Stimulated activated CD4-positive, alpha-beta T cell treated with anti-CD3 and anti-CD28 coated beads, Interleukin-15, amount 100 ng/mL, for 48 hours (primary cell): ENCODE data around the gene NELL2.

Experiments used
- DNase-seq, 2 donors: peaks; one replicate each; pipeline ENCODE4 v3.0.0-alpha.2; 2020; ENCODE audit warnings: low read depth in 2 of 2

The NELL2 gene

GRCh38 chr12:44542716-44543115 is 333.4 kb downstream of the NELL2 start:
- no peak for DNase-seq

DNA sequence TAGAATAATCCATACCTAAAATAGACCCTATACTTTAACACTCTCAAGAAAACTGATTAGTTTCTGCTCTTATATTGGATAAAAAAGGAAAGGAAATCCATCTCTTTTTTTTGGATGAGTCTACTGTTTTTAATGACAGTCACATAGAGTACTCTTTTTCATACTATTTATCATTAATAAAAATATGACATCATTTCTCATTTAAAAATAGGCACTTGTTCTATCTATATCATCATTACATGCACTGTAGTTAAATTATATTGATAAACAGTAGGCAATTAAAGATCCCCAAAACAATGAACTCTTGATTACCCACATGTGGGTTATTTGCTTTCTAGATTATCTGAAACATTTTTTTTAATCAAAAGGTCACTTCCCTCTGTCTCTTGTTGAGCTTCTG is 338.8 kb downstream of the NELL2 start:
- DNase-seq, result no peak

DNA sequence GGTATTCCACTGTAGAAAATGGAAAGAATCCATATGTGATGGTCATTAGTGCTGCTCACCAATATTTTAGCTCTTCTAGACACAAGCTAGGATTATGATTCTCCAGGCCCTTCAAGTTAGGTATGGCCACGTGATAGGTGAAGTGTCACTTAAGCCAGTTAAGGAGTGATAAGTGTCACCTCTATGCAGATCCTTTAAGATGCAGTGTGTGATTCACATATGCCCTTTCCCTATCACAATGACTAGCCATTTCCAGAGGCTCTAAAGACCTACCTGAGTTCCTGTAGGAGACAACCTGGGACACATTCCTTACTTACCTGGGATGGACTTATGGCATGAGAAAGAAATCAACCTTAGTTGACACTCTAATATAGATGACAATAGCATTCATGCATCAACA is 343.2 kb downstream of the NELL2 start:
- DNase-seq, result no peak

DNA sequence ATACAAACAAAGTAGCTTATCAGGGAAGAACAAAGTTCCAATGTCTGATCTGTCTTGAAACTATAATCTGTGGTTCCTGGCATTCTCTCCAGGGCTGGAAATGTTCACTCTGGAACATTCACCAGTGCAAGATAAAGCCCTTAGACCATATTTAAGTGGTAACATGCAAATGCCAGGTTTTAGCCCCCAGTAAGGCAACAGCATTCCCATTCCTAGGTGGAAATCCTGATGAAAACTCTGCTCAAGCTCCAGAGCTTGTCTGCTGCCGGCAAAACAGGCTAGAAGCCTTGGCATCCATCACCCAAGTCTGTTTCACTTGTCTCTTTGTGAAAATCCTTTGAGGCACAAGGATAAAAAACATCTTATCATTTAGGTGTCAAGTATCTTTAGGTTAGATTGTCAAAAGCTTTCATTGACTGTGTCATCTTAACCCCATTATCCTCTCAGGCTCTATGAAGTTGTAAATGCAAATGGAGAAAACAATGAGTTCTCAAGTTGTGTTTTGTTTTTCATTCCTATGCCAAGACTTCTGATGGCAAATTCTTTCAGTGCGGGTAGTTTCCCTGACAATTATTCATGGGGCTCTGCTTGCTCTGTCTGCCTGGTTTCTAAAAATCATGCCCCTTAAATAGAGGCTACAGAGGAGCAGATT is 344.7 kb downstream of the NELL2 start:
- DNase-seq, result no peak

GRCh38 chr12:44526655-44527182 is 349.4 kb downstream of the NELL2 start:
- no peak for DNase-seq

DNA sequence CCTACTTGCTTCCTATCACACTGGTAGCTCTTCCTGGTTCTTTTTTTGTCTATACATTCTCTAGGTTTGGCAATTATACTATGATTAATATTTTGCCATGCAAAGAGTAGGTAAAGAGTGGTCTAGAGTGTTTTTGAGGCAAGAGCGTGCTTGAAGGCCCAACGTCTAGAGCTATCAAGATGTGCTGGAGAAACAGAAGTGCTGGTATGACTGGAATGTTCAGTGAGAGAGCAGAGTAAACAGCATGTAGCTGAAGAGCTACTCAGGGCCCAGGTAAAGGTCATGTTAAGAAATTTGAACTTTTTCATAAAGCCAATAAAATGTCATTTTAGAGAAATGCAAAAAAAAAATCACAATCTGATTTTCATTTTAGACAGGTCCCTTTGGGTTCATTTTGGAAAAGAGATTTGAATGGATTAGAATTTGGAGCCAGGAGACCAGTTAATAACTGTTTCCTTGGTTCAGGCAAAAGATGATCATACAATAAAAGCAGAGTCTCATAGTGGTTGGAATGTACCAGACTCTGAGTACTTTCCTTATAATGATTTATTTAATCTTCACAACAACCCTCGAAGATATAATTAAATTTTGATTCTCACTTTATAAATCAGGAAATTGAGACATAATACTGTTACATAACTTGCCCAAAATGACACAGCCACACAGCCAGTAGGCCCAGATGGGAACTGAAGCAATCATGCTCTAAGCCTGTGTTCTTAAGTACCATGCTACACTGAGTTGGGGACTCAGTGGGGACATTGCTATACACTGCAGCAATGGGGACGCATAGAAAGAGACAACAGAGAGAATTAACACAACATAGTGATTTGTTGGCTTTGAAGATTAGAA is 350.1 kb downstream of the NELL2 start:
- DNase-seq, result no peak

- DNase-seq, result no peak
Observed at GRCh38 chr12:44523828-44524227, 352.3 kb downstream of the NELL2 start.

GRCh38 chr12:44521702-44522101 is 354.4 kb downstream of the NELL2 start:
- DNase-seq, result no peak

DNA sequence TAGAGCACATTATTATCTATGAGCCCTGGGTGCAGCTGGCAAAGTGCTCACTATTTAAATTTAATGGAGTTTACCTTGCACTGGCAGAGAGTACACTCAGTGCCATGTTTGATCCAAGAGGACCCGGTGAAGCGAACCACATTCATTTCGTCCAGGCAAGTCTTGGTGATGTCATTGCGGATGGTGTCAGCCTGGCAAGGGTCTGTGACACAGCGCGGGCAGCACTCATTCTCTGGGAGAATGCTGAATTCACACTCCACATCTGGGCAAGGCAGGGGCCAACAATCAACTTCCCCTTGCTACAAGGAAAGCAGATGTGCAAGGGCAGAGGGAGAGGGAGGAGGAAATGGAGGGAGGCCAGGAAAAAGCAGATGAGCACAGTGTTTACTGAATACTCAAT is 356.2 kb downstream of the NELL2 start:
- DNase-seq, result no peak

- DNase-seq, result no peak
Observed at GRCh38 chr12:44511289-44511688, 364.8 kb downstream of the NELL2 start.

GRCh38 chr12:44510510-44510909 is 365.6 kb downstream of the NELL2 start:
- no peak for DNase-seq

- DNase-seq, result no peak
Observed at GRCh38 chr12:44510076-44510475, 366.0 kb downstream of the NELL2 start.

GRCh38 chr12:44509471-44509870 is 366.6 kb downstream of the NELL2 start:
- no peak for DNase-seq

- no peak for DNase-seq
Observed at GRCh38 chr12:44507461-44507860, 368.7 kb downstream of the NELL2 start.

DNA sequence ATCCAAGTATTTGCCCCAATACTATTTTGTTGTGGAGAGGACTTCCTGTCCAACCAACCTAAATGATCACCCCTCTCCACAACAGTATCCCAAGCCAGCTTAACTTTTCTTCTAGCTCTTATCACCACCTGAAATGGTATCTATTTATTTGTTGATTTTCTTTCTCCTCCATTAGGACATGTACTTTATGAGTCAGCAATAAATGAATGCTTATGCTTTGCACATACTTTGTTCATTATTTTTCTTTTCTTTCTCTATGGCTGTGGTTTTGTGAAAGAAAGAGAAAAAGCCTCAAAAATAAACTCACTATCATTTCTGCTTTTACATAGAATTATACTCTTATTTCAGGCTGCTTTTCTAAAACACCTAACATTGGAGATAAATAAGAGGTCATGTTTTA is 371.3 kb downstream of the NELL2 start:
- DNase-seq, result no peak

DNA sequence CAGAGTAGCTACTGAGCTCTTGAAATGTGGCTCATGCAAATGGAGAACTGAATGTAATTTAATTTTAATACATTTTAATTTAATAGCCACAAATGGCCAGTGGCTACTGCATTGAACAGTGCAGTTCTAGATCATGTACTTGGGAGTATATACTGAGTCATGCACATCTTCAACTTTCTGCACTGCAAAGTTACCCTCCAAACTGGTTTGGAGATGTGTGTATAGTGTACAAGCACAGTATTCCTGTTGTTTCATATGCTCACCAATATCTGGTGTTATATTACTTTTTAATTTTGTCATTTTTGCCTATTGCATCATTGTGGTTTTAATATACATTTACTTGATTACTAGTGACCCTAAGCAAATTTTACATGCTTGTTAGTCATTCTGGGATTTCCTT is 372.8 kb downstream of the NELL2 start:
- no peak for DNase-seq

- DNase-seq, result no peak
Observed at GRCh38 chr12:44502681-44503080, 373.4 kb downstream of the NELL2 start.

DNA sequence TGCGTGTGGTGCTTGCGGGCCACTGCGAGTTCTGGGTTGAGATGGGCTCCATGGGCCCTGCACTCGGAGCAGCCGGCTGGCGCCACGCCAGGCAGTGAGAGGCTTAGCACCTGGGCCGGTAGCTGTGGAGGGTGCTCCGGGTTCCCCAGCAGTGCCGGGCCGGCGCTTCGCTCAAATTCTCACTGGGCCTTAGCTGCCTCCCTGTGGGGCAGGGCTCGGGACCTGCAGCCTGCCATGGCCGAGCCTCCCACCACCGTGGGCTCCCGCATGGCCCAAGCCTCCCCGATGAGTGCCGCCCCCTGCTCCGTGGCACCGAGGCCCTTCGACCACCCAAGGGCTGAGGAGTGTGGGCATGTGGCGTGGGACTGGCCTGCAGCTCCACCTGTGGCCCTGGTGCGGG is 375.7 kb downstream of the NELL2 start:
- DNase-seq, result no peak

DNA sequence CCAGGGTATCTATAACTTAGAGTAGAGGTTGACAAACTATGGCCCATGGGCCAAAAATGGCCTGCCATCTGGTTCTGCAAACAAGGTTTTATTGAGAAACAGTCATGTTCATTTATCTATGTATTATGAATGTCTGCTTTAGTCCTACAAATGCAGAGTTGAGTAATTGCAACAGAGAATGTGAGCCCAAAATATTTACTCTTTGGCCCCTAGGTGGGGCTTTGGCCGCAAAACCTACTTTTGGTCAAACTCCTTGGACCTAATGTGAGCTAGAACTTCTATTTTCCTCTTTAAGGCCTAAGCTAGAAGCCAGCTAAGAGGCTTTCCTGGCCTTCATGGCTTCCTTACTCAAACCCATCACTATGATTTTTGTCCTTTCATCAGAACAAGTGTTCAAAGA is 379.1 kb downstream of the NELL2 start:
- no peak for DNase-seq

DNA sequence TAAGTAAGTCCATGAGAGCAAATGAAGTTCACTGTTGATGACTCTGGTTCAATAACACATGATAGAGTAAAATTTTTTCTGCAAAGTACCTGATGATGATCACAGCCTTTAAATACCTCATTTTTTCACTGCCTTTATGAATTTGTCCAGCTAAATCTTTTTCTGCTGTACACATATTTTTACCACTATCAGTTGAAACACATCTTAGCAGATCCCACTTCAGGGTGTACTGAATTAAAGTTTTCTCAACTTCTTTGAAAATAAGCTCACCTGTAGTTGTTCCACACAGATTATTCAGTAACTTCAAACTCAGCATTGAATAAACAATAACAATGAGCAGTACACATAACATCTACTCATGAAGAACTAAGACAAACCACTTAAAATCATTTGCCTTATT is 385.9 kb downstream of the NELL2 start:
- no peak for DNase-seq

- no peak for DNase-seq
Observed at GRCh38 chr12:44488180-44488579, 387.9 kb downstream of the NELL2 start.

GRCh38 chr12:44484862-44485261 is 391.3 kb downstream of the NELL2 start:
- no peak for DNase-seq

GRCh38 chr12:44477331-44477980 is 398.7 kb downstream of the NELL2 start:
- no peak for DNase-seq
